GM19463 (cell line): Measurements from ENCODE around the gene TBCA.

Experiments used
- ATAC-seq: cut with Tn5 transposase; IDR thresholded peaks from one replicate; pipeline ENCODE4 v1.9.1; 2021; ENCODE audit warnings: mild to moderate bottlenecking, moderate library complexity; ENCODE audit not compliant: unreplicated experiment

The TBCA gene, protein sequence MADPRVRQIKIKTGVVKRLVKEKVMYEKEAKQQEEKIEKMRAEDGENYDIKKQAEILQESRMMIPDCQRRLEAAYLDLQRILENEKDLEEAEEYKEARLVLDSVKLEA

DNA sequence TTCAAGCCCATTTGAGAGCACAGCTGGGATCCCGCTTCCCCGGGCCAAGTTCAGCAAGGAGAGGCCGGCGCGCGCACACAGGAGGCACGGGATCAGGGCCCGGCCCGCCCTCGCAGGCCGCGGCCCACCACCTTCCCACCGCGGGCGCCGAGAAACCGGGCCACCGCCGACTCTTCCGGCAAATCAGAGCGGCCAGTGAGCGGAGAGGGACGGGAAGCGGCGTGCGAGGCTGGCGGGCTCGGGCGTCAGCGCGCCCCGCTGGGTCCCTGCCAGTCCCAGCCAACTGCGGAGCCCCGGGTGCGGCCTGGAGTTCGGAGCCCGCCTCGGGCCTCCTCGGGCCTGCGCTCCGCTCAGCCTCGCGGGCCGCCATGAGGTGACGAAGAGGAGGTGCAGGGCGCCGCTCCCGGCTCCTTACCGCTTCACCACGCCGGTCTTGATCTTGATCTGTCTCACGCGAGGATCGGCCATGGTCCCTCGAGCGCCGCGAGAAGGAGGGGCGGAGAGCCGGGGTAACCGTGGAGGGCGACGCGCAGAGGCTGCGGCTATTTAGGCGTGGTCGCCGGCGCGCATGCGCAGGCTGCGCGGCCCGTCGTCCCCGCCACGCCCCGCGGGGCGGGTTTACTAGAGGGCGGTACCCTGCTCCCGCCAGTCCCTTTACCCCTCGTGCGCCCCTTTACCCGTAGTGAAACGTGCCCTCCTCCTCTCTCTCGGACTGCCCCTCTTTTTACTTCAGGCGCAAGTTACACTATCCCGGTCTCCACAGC, at the start of gene TBCA:
Gene TBCA, minus strand, starts transcription at position 550 of the 764 bp plus-strand sequence. Its CDS starts 82 bp downstream, at position 468.
- peak; percentile 89 for ATAC-seq

- no peak for ATAC-seq
Observed at GRCh38 chr5:77824981-77825380, 48.8 kb upstream of the TBCA start.

DNA sequence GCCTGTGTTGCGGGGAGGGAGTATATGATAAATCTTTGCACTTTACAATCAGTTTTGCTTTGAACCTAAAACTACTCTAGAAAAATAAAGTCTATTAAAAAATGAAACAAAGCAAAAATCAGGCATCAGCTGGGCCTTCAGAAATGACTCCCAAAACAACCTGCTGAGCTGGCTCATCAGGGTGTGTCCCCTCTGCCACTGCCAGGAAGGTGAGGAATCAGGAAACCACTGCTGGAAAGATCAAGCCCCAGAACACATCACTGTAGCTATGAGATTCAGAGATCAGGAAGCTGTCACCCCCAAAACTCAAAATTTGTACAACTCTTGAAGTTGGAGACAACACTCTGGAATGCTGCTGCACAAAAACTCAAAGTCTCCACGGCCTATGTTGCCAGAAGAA, 40.5 kb upstream of the TBCA start:
- no peak for ATAC-seq

DNA sequence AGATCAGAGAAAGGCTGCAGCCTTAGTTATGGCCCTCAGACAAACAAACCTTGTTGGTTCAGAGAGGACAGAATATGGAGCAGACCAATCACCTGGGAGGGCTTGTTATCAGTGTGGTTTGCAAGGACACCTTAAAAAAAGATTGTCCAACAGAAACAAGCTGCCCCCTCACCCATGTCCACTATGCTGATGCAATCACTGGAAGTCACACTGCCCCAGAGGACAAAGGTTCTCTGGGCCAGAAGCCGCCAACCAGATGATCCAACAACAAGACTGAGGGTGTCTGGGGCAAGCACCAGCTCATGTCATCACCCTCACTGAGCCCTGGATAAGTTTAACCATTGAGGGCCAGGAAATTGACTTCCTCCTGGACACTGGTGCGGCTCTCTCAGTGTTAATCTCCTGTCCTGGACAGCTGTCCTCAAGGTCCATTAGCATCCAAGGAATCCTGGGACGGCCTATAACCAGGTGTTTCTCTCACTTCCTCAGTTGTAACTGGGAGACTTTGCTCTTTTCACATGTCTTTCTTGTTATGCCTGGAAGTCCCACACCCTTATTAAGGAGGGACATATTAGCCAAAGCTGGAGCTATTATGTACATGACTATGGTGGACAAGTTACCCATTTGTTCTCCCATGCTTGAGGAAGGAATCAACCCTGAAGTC, 36.9 kb upstream of the TBCA start:
- ATAC-seq: no peak

- no peak for ATAC-seq
Observed at GRCh38 chr5:77806213-77806843, 30.2 kb upstream of the TBCA start.

DNA sequence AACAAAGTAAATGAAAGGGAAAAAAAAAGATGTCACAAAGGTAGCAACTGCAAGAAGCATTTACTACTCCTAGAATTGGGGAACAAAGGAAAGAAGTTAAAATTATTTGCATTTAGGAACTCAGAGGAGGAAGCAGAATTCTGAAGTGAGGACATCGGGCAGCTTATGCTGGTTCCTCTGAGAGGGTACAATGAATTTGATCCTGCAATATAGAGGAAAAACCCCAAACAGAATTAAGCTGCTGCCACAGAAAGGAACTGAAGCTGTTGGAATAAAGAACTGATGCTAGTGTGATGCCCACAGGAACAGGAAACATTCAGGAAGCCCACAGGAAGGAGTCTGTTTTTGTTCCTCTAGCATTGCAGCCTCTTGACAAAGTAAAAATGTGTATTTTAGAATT, 22.3 kb upstream of the TBCA start:
- no peak for ATAC-seq

- ATAC-seq: no peak
Observed at GRCh38 chr5:77797136-77797535, 21.0 kb upstream of the TBCA start.

DNA sequence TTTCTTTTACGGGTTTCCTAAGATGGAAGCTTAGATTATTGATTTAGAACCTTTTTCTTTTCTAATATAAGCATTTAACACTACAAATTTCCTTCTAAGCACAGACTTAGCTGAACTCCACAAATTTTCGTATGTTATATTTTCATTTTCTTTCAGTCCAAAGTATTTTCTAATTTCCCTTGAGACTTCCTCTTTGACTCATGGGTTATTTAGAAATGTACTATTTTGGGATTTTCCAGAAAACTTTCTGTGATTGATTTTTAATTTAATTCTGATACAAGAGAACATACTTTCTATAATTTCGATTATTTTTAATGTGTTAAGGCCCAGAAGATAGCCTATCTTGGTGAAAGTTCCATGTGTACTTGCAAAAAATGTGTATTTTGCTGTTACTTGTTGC, 19.7 kb upstream of the TBCA start:
- no peak for ATAC-seq

- no peak for ATAC-seq
Observed at GRCh38 chr5:77795268-77795667, 19.1 kb upstream of the TBCA start.

DNA sequence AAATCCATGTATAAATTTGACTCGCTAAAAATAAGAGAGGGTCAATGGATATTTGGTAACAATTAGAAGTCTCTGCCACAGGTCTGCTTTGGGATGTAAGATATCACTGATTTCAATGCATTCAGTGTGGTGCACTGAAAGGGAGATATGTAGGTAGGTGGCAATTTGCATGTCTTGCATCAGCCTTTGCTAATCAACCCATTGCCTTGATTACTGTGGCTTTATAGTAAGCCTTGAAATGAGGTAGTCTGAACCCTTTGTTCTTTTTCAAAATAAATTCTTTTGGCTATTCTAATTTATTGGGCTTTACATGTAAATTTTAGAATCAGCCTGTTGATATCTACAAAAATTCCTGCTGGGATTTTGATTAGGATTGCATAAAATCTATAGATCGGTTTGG, 15.8 kb upstream of the TBCA start:
- ATAC-seq: no peak

DNA sequence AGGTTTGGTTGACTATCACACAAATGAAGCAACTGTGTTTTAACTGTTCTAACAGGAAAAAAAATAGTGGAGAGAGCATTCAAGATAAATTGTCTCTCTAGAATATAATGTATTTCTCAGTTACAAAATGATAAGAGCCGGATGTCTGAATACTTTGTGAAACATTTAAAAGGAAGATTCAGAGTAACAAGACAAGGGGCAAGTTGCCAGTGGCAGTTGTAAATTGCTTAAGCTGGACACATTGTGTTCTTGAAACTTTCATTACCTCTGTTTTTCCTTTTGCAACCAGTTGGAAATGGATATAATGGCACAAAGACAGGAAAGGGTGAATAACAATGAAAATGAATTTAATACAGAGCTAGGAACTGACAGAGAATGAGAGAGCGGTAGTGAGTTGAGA, 15.2 kb upstream of the TBCA start:
- no peak for ATAC-seq

DNA sequence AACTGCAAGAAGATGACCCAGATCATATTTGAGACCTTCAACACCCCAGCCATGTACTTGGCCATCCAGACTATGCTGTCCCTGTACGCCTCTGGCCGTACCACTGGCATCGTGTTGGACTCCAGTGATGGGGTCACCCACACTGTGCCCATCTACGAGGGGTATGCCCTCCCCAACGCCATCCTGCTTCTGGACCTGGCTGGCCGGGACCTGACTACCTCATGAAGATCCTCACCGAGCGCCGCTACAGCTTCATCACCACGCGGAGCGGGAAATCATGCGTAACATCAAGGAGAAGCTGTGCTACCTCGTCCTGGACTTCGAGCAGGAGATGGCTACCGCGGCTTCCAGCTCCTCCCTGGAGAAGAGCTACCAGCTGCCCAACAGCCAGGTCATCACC, 9.1 kb upstream of the TBCA start:
- no peak for ATAC-seq

DNA sequence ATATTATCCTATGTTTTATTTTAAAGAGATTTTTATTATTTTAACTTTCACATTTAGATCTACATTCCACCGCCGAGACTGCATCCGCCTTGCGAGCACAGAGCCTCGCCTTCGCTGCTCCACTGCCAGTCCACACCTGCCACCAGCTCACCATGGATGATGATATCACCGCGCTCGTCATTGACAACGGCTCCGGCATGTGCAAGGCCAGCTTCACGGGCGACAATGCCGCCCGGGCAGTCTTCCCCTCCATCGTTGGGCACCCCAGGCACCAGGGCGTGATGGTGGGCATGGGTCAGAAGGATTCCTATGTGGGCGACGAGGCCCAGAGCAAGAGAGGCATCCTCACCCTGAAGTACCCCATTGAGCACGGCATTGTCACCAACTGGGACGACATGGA, 8.6 kb upstream of the TBCA start:
- ATAC-seq: no peak

DNA sequence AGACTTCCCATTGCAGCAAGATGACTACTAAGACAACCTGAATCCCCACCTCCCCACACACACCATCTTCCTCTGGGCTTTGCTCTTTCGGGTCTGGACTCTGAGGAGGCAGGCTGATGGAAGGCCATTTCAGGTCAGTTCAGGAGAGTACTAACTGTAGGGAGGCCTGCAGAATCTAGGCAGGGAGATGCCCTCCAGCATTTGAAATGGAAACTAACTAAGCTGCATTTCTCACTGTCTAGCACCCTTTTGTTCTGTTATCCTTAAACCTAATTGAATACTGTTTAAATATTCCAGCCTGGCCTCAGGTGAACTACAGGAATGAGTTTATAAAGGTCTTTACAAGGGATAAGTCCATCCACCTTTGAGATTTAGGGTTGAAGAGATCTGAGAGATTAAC, 4.9 kb upstream of the TBCA start:
- no peak for ATAC-seq

DNA sequence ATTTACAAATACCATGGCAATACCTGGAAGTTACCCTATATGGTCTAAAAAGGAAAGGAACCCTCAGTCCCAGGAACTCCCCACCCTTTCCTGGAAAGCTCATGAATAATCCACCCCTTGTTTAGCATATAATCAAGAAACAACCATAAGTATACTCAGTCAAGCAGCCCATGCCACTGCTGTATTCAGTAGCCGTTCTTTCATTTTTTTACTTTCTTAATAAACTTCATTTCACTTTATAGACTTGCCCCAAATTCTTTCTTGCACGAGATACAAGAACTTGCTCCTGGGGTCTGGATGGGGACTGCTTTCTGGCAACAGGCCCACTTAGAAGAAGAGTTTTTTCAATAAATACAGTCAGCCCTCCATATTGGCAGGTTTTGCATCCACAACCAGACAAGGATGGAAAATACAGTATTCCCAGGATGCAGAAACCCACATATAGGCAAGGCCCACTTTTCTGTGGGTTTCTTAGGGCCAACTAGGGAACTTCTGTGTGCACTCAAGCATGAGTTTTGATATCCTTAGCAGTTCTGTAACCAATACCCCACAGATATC, 2.8 kb upstream of the TBCA start:
- no peak for ATAC-seq

DNA sequence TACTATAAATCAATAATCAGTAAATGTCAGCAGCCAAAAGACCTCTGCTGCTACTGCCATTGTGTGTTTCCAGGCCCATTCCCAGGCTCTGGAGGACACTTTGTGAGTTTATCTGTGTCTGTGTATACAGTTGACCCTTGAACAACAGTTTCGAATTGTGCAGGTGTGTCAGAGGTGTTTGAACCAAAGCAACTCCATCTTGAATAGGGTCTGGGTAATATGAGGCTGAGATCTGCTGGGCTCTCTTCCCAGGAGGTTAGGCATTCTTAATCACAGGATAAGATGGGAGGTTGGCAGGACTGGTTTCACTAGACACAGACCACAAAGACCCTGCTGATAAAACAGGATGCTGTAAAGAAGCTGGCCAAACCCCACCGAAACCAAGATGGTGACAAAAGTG, 2.3 kb upstream of the TBCA start:
- ATAC-seq: no peak

DNA sequence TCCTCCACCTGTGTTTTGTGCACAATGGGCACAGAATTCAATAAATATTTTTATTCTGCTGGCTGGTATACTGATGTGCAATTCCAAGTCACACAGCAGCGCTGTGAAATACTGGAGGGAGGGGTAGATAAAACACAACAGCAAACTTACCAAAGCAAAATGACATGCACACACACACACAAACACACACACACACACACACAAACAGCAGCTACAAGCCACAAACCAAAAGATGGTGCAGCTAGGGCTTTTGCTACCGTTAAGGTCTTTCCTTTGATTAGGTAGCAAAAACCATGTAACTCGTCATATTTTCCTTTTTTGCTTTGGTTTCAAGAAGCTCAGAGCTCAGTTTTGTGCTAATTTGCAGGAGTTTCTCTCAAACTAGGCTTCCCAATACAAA, 1.8 kb upstream of the TBCA start:
- no peak for ATAC-seq

DNA sequence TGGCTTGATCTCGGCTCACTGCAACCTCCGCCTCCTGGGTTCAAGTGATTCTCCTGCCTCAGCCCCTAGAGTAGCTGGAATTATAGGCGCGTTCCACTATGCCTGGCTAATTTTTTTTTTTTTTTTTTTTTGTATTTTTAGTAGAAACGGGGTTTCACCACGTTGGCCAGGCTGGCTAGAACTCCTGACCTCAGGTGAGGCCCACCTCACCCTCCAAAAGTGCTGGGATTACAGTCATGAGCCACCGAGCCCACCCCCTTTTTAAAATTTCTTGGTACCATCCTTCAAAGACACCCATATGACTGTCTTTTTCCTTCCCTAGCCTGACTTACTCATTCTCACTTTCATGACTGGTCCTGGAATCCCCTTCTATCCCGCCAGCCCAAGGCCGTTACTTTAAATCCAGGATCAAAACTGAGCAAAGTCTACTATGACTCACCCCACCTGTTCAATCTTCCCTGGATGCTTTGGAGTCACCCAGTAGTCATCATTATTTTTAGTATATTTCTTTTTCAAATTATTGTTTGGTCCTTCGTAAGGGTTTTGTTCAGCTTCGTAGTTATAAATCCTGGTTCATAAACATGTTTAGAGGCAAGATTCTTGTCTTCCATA, 1.2 kb upstream of the TBCA start:
- ATAC-seq: no peak

GRCh38 chr5:77776554-77777206, 541 bp upstream of the TBCA start:
- ATAC-seq: peak; percentile 0

DNA sequence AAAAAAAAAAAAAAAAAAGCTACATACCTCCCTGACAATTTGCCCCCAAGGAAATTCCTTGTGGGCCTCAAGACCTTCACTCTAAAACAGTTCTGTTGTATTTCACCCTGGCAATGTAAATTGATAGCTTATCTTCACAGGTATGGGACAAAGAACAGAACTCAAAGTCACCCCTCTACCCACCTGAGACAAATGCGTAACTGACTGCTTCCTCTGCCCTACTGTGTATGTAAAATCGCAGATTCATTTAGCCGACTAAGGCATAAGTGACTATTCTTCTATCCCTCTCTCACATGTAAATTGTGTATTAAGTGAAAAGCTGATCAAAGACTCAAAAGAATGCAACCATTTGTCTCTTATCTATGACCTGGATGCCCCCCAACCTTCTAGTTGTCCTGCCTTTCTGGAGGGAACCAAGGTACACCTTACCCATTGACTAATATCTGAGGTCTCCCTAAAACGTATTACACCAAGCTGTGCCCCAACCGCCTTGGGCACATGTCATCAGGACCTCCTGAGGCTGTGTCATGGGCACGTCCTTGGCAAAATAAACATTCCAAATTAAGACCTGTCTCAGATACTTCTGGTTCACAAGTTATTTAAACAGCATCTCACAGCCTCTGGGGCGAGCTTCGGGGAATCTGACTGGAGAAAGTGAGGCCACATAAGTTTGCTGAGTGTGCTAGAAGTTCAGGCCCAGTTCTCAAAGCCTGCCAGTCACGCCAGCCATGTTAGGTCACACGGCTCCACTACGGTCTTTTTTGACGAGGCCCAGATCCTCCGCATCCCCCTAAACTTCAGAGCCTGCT, 954 bp downstream of the TBCA start:
- peak; percentile 3 for ATAC-seq
